Fibroblast of pulmonary artery (primary cell): ENCODE measurements around the gene TRPV2.

ENCODE experiments used
- DNase-seq: peaks from one replicate; pipeline ENCODE4 v3.0.0-alpha.2; 2010; ENCODE audit warnings: low read depth
- H3K4me3 ChIP-seq: replicated peaks from 2 replicates; pipeline ENCODE4 v1.5.1; 2011; ENCODE audit warnings: low read depth, mild to moderate bottlenecking, control low read depth, low read length, moderate library complexity
- CTCF ChIP-seq: IDR thresholded peaks from 2 replicates; pipeline ENCODE4 v1.5.1; 2011; ENCODE audit warnings: mild to moderate bottlenecking, control low read depth, low read length, inconsistent platforms; ENCODE audit errors: missing control alignments

The TRPV2 gene

GRCh38 chr17:16460796-16461605, 45.6 kb downstream of the TRPV2 start:
- TF ChIP-seq CTCF = no peak
- no peak for DNase-seq
- no peak overlapping the region for H3K4me3 ChIP-seq

- no peak for DNase-seq
- TF ChIP-seq CTCF = no peak
- H3K4me3 ChIP-seq = no peak overlapping the region
Measured at GRCh38 chr17:16461606-16461866, 46.2 kb downstream of the TRPV2 start.

GRCh38 chr17:16462070-16462864, 46.9 kb downstream of the TRPV2 start:
- no peak for DNase-seq
- no peak overlapping the region for H3K4me3 ChIP-seq
- TF ChIP-seq CTCF = no peak

- H3K4me3 ChIP-seq = no peak overlapping the region
- DNase-seq = peak; percentile 45
- TF ChIP-seq CTCF = peak; percentile 17
Measured at GRCh38 chr17:16463358-16464302, 48.3 kb downstream of the TRPV2 start.

GRCh38 chr17:16464303-16465051, 49.1 kb downstream of the TRPV2 start:
- H3K4me3 ChIP-seq = no peak overlapping the region
- no peak for TF ChIP-seq CTCF
- no peak for DNase-seq

GRCh38 chr17:16465052-16465312, 49.6 kb downstream of the TRPV2 start:
- TF ChIP-seq CTCF = no peak
- H3K4me3 ChIP-seq = no peak overlapping the region
- DNase-seq = no peak
